Peyer's patch (tissue), 4 donors: ENCODE results near the gene PRDM15. TPM values are rescaled to one million over a fixed set of nuclear protein-coding genes. Genes with fewer than 3 reads are reported as not detected.

Experiments used
- DNase-seq, 3 donors: peaks; one replicate each; pipeline ENCODE4 v3.0.0-alpha.2; 2017 to 2019
- H3K27ac ChIP-seq, 4 donors: fragments of 200-600 bp; sonication (generic); one replicate each; pipeline ENCODE4 v1.5.1; 2016 to 2019
- H3K27me3 ChIP-seq, 2 donors: fragments of 200-600 bp; sonication (generic); one replicate each; pipeline ENCODE4 v1.5.1; 2019
- H3K36me3 ChIP-seq, 3 donors: fragments of 200-600 bp; sonication (generic); one replicate each; pipeline ENCODE4 v1.5.1; 2016 to 2019
- H3K4me1 ChIP-seq, 4 donors: fragments of 200-600 bp; sonication (generic); one replicate each; pipeline ENCODE4 v1.5.1; 2016 to 2019
- H3K4me3 ChIP-seq, 4 donors: fragments of 200-600 bp; sonication (generic); 1 replicate in 3 of 4; 2 replicates in 1 of 4; pipeline ENCODE4 v1.5.1; 2016 to 2019; ENCODE audit warnings: mild to moderate bottlenecking in 1 of 4
- H3K9me3 ChIP-seq, 4 donors: fragments of 200-600 bp; sonication (generic); one replicate each; pipeline ENCODE4 v1.5.1; 2016 to 2019; ENCODE audit warnings: mild to moderate bottlenecking in 1 of 4
- CTCF ChIP-seq, 6 experiments: fragments of 450-650 bp in 4 of 6; fragments of 200-600 bp in 2 of 6; sonication (generic) in 1 of 6; IDR thresholded peaks; one replicate each; pipeline ENCODE4 v1.5.1; 2017 to 2019; ENCODE audit warnings: antibody characterized with exemption in 6 of 6, mild to moderate bottlenecking in 3 of 6, moderate library complexity in 1 of 6
- POLR2A ChIP-seq, 2 donors: fragments of 450-650 bp; IDR thresholded peaks; one replicate each; pipeline ENCODE4 v1.5.1; 2017; ENCODE audit warnings: antibody characterized with exemption in 2 of 2, mild to moderate bottlenecking in 2 of 2, moderate library complexity in 2 of 2
- total RNA-seq, 4 donors: library from RNA; depleted of rRNA; stranded (reverse); fragments of >200 nt; gene quantifications; one replicate each; pipeline ENCODE4 v1.1.0, GENCODE V29; 2016

The PRDM15 gene
- total RNA-seq, 4 donors from 2014 or later = 9.3 to 47.9 (median 16.9) TPM

- peaks cover 0 to 15% (median 0%) of the 10 kb centered on the region in 3 donors for H3K36me3 ChIP-seq
- no peaks in the 10 kb centered on the region for H3K27me3 ChIP-seq
- peak in 1 of 3 donors; percentile 32 for DNase-seq
These were observed 59.3 kb downstream of the PRDM15 start for GRCh38 chr21:41819856-41820281.

GRCh38 chr21:41819236-41819855 is 59.8 kb downstream of the PRDM15 start:
- DNase-seq = peak in 1 of 3 donors; percentile 34
- Histone ChIP-seq H3K27ac (no peak overlapping the region), H3K9me3 (no peaks in the 10 kb centered on the region), H3K36me3 (peaks cover 0 to 14% (median 0%) of the 10 kb centered on the region in 3 donors), H3K4me3 (no peak overlapping the region), H3K4me1 (no peaks in the 10 kb centered on the region), H3K27me3 (no peaks in the 10 kb centered on the region)
- TF ChIP-seq CTCF (IDR thresholded peaks at IDR 0.05) (no peak), POLR2A (IDR thresholded peaks at IDR 0.05) (no peak)

More at GRCh38 chr21:41819856-41820281, 59.3 kb downstream of the PRDM15 start:
- Histone ChIP-seq H3K4me1 (no peaks in the 10 kb centered on the region), H3K27ac (no peak overlapping the region), H3K4me3 (no peak overlapping the region), H3K9me3 (no peaks in the 10 kb centered on the region)
- TF ChIP-seq CTCF (IDR thresholded peaks at IDR 0.05) = no peak

- H3K4me3 ChIP-seq = no peak overlapping the region
- H3K9me3 ChIP-seq = no peaks in the 10 kb centered on the region
- H3K27me3 ChIP-seq = no peaks in the 10 kb centered on the region
- DNase-seq = peak in 1 of 3 donors; percentile 36
- no peak for TF ChIP-seq CTCF (IDR thresholded peaks at IDR 0.05)
- no peak for TF ChIP-seq POLR2A (IDR thresholded peaks at IDR 0.05)
- H3K36me3 ChIP-seq = peaks cover 0 to 17% (median 0%) of the 10 kb centered on the region in 3 donors
- H3K27ac ChIP-seq = no peak overlapping the region
- H3K4me1 ChIP-seq = no peaks in the 10 kb centered on the region
These were observed 61.0 kb downstream of the PRDM15 start for GRCh38 chr21:41817877-41818855.

GRCh38 chr21:41817228-41817627 is 61.9 kb downstream of the PRDM15 start:
- H3K4me1 ChIP-seq = no peaks in the 10 kb centered on the region
- peaks cover 0 to 24% (median 0%) of the 10 kb centered on the region in 3 donors for H3K36me3 ChIP-seq
- H3K9me3 ChIP-seq = no peaks in the 10 kb centered on the region
- TF ChIP-seq CTCF (IDR thresholded peaks at IDR 0.05) (peak; percentile 33 to 80 (median 66)), POLR2A (IDR thresholded peaks at IDR 0.05) (no peak)
- peak; percentile 50 to 82 (median 76) for DNase-seq
- H3K27ac ChIP-seq = no peak overlapping the region
- H3K27me3 ChIP-seq = no peaks in the 10 kb centered on the region
- no peak overlapping the region for H3K4me3 ChIP-seq

- H3K36me3 ChIP-seq = peaks cover 0 to 24% (median 0%) of the 10 kb centered on the region in 3 donors
- no peak overlapping the region for H3K27ac ChIP-seq
- TF ChIP-seq CTCF (IDR thresholded peaks at IDR 0.05) (peak; percentile 55 to 78 (median 74)), POLR2A (IDR thresholded peaks at IDR 0.05) (no peak)
These were observed 62.5 kb downstream of the PRDM15 start for GRCh38 chr21:41816583-41817165.

More at GRCh38 chr21:41816583-41817165, 62.5 kb downstream of the PRDM15 start:
- DNase-seq = peak; percentile 67 to 84 (median 75)
- Histone ChIP-seq H3K9me3 (no peaks in the 10 kb centered on the region), H3K27me3 (no peaks in the 10 kb centered on the region), H3K4me1 (no peaks in the 10 kb centered on the region), H3K4me3 (no peak overlapping the region)
